Measurements from ENCODE around the gene POFUT2.
A peak's percentile ranks its signal among the peaks of the same experiment; 100 is the strongest.

- TF ChIP-seq POLR2A (IDR thresholded peaks at IDR 0.05) = no peak
- TF ChIP-seq POLR2AphosphoS5 (IDR thresholded peaks at IDR 0.05) = peak in 2 of 3 donors; percentile 47 to 53
- TF ChIP-seq, protein P1, sequence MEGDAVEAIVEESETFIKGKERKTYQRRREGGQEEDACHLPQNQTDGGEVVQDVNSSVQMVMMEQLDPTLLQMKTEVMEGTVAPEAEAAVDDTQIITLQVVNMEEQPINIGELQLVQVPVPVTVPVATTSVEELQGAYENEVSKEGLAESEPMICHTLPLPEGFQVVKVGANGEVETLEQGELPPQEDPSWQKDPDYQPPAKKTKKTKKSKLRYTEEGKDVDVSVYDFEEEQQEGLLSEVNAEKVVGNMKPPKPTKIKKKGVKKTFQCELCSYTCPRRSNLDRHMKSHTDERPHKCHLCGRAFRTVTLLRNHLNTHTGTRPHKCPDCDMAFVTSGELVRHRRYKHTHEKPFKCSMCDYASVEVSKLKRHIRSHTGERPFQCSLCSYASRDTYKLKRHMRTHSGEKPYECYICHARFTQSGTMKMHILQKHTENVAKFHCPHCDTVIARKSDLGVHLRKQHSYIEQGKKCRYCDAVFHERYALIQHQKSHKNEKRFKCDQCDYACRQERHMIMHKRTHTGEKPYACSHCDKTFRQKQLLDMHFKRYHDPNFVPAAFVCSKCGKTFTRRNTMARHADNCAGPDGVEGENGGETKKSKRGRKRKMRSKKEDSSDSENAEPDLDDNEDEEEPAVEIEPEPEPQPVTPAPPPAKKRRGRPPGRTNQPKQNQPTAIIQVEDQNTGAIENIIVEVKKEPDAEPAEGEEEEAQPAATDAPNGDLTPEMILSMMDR (IDR thresholded peaks at IDR 0.05 in 8 of 11, conservative IDR thresholded peaks at IDR 0.05 in 3 of 11) = peak in 1 of 11 experiments; percentile 9
Observed at GRCh38 chr21:45291613-45292398, 4.1 kb upstream of the POFUT2 start.
